ENCODE results near the gene KIF20A. TPM values are rescaled to one million over a fixed set of nuclear protein-coding genes. Genes with fewer than 3 reads are reported as not detected.

Gene KIF20A
- total RNA-seq, 1 donor from 2014 or later = 0.69 TPM

- Histone ChIP-seq H3K4me3 (no peak overlapping the region), H3K4me1 (peaks cover 14% of the 10 kb centered on the region), H3K27me3 (no peaks in the 10 kb centered on the region), H3K36me3 (no peaks in the 10 kb centered on the region), H3K9me3 (no peaks in the 10 kb centered on the region), H3K27ac (no peak overlapping the region)
- intact Hi-C loops (cut with DNase I) = no loop called here
- no peak for ATAC-seq
- no peak for TF ChIP-seq CTCF (IDR thresholded peaks at IDR 0.05)
- DNase-seq = no peak
Observed at GRCh38 chr5:138216799-138217198, 37.9 kb downstream of the KIF20A start.

GRCh38 chr5:138223532-138223931, 44.6 kb downstream of the KIF20A start:
- no peak for TF ChIP-seq CTCF (IDR thresholded peaks at IDR 0.05)
- ATAC-seq (no peak), DNase-seq (no peak)
- H3K9me3 ChIP-seq = no peaks in the 10 kb centered on the region
- no peak overlapping the region for H3K4me3 ChIP-seq
- intact Hi-C loops (cut with DNase I) = no loop called here
- no peaks in the 10 kb centered on the region for H3K4me1 ChIP-seq
- H3K27me3 ChIP-seq = no peaks in the 10 kb centered on the region
- H3K36me3 ChIP-seq = no peaks in the 10 kb centered on the region
- no peak overlapping the region for H3K27ac ChIP-seq

- no peak for TF ChIP-seq CTCF (IDR thresholded peaks at IDR 0.05)
- H3K9me3 ChIP-seq = no peaks in the 10 kb centered on the region
- H3K4me3 ChIP-seq = no peak overlapping the region
- intact Hi-C loops (cut with DNase I) = no loop called here
- H3K4me1 ChIP-seq = no peaks in the 10 kb centered on the region
- H3K36me3 ChIP-seq = no peaks in the 10 kb centered on the region
- ATAC-seq (no peak), DNase-seq (no peak)
- no peaks in the 10 kb centered on the region for H3K27me3 ChIP-seq
- H3K27ac ChIP-seq = no peak overlapping the region
Observed at GRCh38 chr5:138224712-138225111, 45.8 kb downstream of the KIF20A start.

- DNase-seq = no peak
- H3K27ac ChIP-seq = no peak overlapping the region
- ATAC-seq = no peak
- TF ChIP-seq CTCF (IDR thresholded peaks at IDR 0.05) = no peak
- H3K9me3 ChIP-seq = no peaks in the 10 kb centered on the region
- no peaks in the 10 kb centered on the region for H3K36me3 ChIP-seq
- intact Hi-C loops (cut with DNase I) = no loop called here
- no peaks in the 10 kb centered on the region for H3K4me1 ChIP-seq
- H3K4me3 ChIP-seq = no peak overlapping the region
- no peaks in the 10 kb centered on the region for H3K27me3 ChIP-seq
Observed at GRCh38 chr5:138226910-138227309, 48.0 kb downstream of the KIF20A start.

- ATAC-seq (no peak), DNase-seq (no peak)
- intact Hi-C loops (cut with DNase I) = no loop called here
Observed at GRCh38 chr5:138229387-138229786, 50.5 kb downstream of the KIF20A start.

More at GRCh38 chr5:138229387-138229786, 50.5 kb downstream of the KIF20A start:
- Histone ChIP-seq H3K4me3 (no peak overlapping the region), H3K36me3 (no peaks in the 10 kb centered on the region), H3K27ac (no peak overlapping the region), H3K27me3 (no peaks in the 10 kb centered on the region), H3K9me3 (no peaks in the 10 kb centered on the region), H3K4me1 (no peaks in the 10 kb centered on the region)
- no peak for TF ChIP-seq CTCF (IDR thresholded peaks at IDR 0.05)
